HepG2 (cell line): ENCODE measurements around the gene ANKRD53. TPM values are rescaled to one million over a fixed set of nuclear protein-coding genes. Genes with fewer than 3 reads are reported as not detected.

Source experiments
- ATAC-seq: fragments of 200-7000 bp; cut with Tn5 transposase; 3 replicates; pipeline ENCODE4 v1.9.1; 2020; ENCODE audit warnings: mild to moderate bottlenecking, moderate library complexity
- BruUV-seq: library from RNA; stranded (reverse); fragments of 400-500 nt; replicated peaks from 2 replicates; lab custom pipeline; 2021; lab: Mats Ljungman, UMichigan
- CTCF ChIA-PET: fragments of 300-600 bp; formaldehyde crosslinking; extraction: SDS; loops from one replicate; lab custom pipeline; 2021; ENCODE audit warnings: low total read pairs, inconsistent platforms, low intra/inter-chr PET ratio; lab: Yijun Ruan, JAX
- POLR2A ChIA-PET: fragments of 350-600 bp; sonication (Branson Sonifier 250); formaldehyde crosslinking; loops from one replicate; lab custom pipeline; 2020; ENCODE audit warnings: antibody characterized with exemption, inconsistent platforms; lab: Yijun Ruan, JAX
- DNase-seq: peaks from one replicate; pipeline ENCODE4 v3.0.0-alpha.2; 2015; ENCODE audit warnings: low spot score
- FAIRE-seq: peaks from 3 replicates; lab custom pipeline; 2011; peaks lifted over from hg19 to GRCh38; lab: Jason Lieb, UNC
- H2AFZ ChIP-seq: one replicate; pipeline ENCODE4 v1.6.1; 2011; ENCODE audit warnings: low read length, inconsistent platforms
- H3K27ac ChIP-seq: fragments of 300-600 bp; 3 replicates; pipeline ENCODE4 v1.8.0; 2011; ENCODE audit warnings: mixed run types, mild to moderate bottlenecking, mixed read lengths, low read length, inconsistent platforms; ENCODE audit not compliant: insufficient read depth; ENCODE audit errors: extremely low read length
- H3K27me3 ChIP-seq, 2 experiments: fragments of 200-600 bp in 1 of 2; 2 replicates in 1 of 2; 3 replicates in 1 of 2; pipeline versions ENCODE4 v1.6.0 to v1.8.0; 2011; ENCODE audit warnings: low read length in 2 of 2, mild to moderate bottlenecking in 2 of 2, moderate library complexity in 2 of 2, inconsistent platforms in 1 of 2; ENCODE audit not compliant: insufficient read depth in 2 of 2, control insufficient read depth in 1 of 2
- H3K36me3 ChIP-seq, 2 experiments: fragments of 200-600 bp in 1 of 2; replicated peaks in 1 of 2; 2 replicates in 1 of 2; 3 replicates in 1 of 2; pipeline versions ENCODE4 v1.5.1 to v1.8.0; 2011; ENCODE audit warnings: low read length in 2 of 2, inconsistent platforms in 1 of 2; ENCODE audit not compliant: insufficient read depth in 2 of 2, control insufficient read depth in 1 of 2
- H3K4me1 ChIP-seq: 2 replicates; pipeline ENCODE4 v1.5.1; 2012; ENCODE audit warnings: low read length, inconsistent platforms; ENCODE audit not compliant: insufficient read depth
- H3K4me2 ChIP-seq: 2 replicates; pipeline ENCODE4 v1.6.0; 2011; ENCODE audit warnings: low read depth, low read length, inconsistent platforms
- H3K4me3 ChIP-seq, 3 experiments: fragments of 200-600 bp in 1 of 3; sonication (generic), shearing (Covaris generic) in 1 of 3; replicated peaks in 1 of 3; 2 replicates each; pipeline ENCODE4 v1.5.1; 2011 to 2016; ENCODE audit warnings: low read length in 3 of 3, inconsistent platforms in 2 of 3, low read depth in 2 of 3, mild to moderate bottlenecking in 2 of 3, control low read depth in 1 of 3, mixed read lengths in 1 of 3; ENCODE audit not compliant: insufficient read depth in 1 of 3
- H3K79me2 ChIP-seq: one replicate; pipeline ENCODE4 v1.6.1; 2011; ENCODE audit warnings: low read length, inconsistent platforms; ENCODE audit not compliant: insufficient read depth
- H3K9ac ChIP-seq: 2 replicates; pipeline ENCODE4 v1.6.0; 2011; ENCODE audit warnings: mild to moderate bottlenecking, low read depth, low read length, inconsistent platforms; ENCODE audit not compliant: insufficient read depth
- H3K9me3 ChIP-seq: 2 replicates; pipeline ENCODE4 v1.5.1; 2012; ENCODE audit warnings: mild to moderate bottlenecking, low read length
- H4K20me1 ChIP-seq: 2 replicates; pipeline ENCODE4 v1.6.0; 2011; ENCODE audit warnings: inconsistent platforms, mild to moderate bottlenecking, low read length, moderate library complexity; ENCODE audit not compliant: insufficient read depth
- FOXK2 ChIP-seq: fragments of 450-650 bp; IDR thresholded peaks from 2 replicates; pipeline ENCODE4 v1.6.1; 2016
- GPBP1L1 ChIP-seq: sonication (generic); formaldehyde crosslinking; IDR thresholded peaks from 2 replicates; pipeline ENCODE4 v1.5.0; 2020; ENCODE audit warnings: mild to moderate bottlenecking, missing genetic modification reagents
- KAT8 ChIP-seq: IDR thresholded peaks from 2 replicates; pipeline ENCODE4 v1.6.1; 2016; ENCODE audit warnings: missing genetic modification reagents, missing compliant biosample characterization
- MAFF ChIP-seq: IDR thresholded peaks from 2 replicates; pipeline ENCODE4 v1.6.1; 2011; ENCODE audit warnings: low read depth, low read length, improper control_type of control experiment
- MLXIP ChIP-seq: sonication (generic); formaldehyde crosslinking; IDR thresholded peaks from 2 replicates; pipeline ENCODE4 v1.9.0; 2021; ENCODE audit warnings: missing genetic modification reagents, borderline replicate concordance
- NAIF1 ChIP-seq: sonication (generic); formaldehyde crosslinking; IDR thresholded peaks from 2 replicates; pipeline ENCODE4 v1.5.0; 2020; ENCODE audit warnings: mild to moderate bottlenecking, missing genetic modification reagents, borderline replicate concordance
- PHB2 ChIP-seq: fragments of 450-650 bp; IDR thresholded peaks from 2 replicates; pipeline ENCODE4 v1.6.1; 2018; ENCODE audit not compliant: partially characterized antibody
- RARA ChIP-seq: IDR thresholded peaks from 2 replicates; pipeline ENCODE4 v1.6.1; 2016; ENCODE audit warnings: missing genetic modification reagents, missing compliant biosample characterization
- RFXAP ChIP-seq: sonication (generic); formaldehyde crosslinking; IDR thresholded peaks from 2 replicates; pipeline ENCODE4 v1.4.0; 2020; ENCODE audit warnings: missing genetic modification reagents, borderline replicate concordance
- STAT6 ChIP-seq: sonication (generic); formaldehyde crosslinking; IDR thresholded peaks from 2 replicates; pipeline ENCODE4 v1.4.0; 2020; ENCODE audit warnings: missing genetic modification reagents, mild to moderate bottlenecking, borderline replicate concordance
- SYNCRIP ChIP-seq: fragments of 200-400 bp; formaldehyde crosslinking; IDR thresholded peaks from 2 replicates; pipeline ENCODE4 v1.6.1; 2018; ENCODE audit warnings: mild to moderate bottlenecking, low read depth, low read length; ENCODE audit not compliant: insufficient read depth
- ZBTB2 ChIP-seq: sonication (generic); formaldehyde crosslinking; IDR thresholded peaks from 2 replicates; pipeline ENCODE4 v1.8.0; 2022; ENCODE audit warnings: low read depth, missing genetic modification reagents
- ZBTB44 ChIP-seq: sonication (generic); formaldehyde crosslinking; IDR thresholded peaks from 2 replicates; pipeline ENCODE4 v1.4.0; 2020; ENCODE audit warnings: missing genetic modification reagents
- ZNF180 ChIP-seq: sonication (generic); formaldehyde crosslinking; IDR thresholded peaks from 2 replicates; pipeline ENCODE4 v1.4.0; 2020; ENCODE audit warnings: low read depth, missing genetic modification reagents, borderline replicate concordance
- ZNF30 ChIP-seq: sonication (generic); formaldehyde crosslinking; IDR thresholded peaks from 2 replicates; pipeline ENCODE4 v1.5.0; 2020; ENCODE audit warnings: mild to moderate bottlenecking, missing genetic modification reagents
- WGBS: methylation state at CpG from one replicate; pipeline ENCODE4 v1.1.6; 2017; ENCODE audit warnings: low lambda C conversion rate; 5-methylcytosine and 5-hydroxymethylcytosine counted together
- in situ Hi-C: cut with HindIII; loops from 2 replicates; pipeline ENCODE4 v1.10.0; 2017; ENCODE audit warnings: low pct_unique_long_range_greater_than_20kb; ENCODE audit not compliant: extremely low pct_ligation_motif_present
- intact Hi-C: fragments of 100-400 bp; cut with micrococcal nuclease; formaldehyde crosslinking; loops from one replicate; pipeline ENCODE4 v1.10.0; 2022; ENCODE audit not compliant: unreplicated experiment
- polyA plus RNA-seq, 8 experiments: library from polyadenylated mRNA; depleted of rRNA in 3 of 8; stranded (reverse) in 7 of 8; unstranded in 1 of 8; fragments of >200 nt; fragmentation: Illumina TruSeq in 4 of 8; extraction: Trizol in 4 of 8; gene quantifications; 2 replicates each; pipeline versions ENCODE4 v1.2.1 to v1.2.3, GENCODE V29; 2011 to 2016; ENCODE audit warnings: low read depth in 4 of 8, missing spikeins in 1 of 8, mixed read lengths in 1 of 8; ENCODE audit not compliant: insufficient read depth in 1 of 8
- total RNA-seq, 5 experiments: library from RNA; depleted of rRNA; stranded (reverse); fragments of >200 nt; fragmentation: Illumina TruSeq; extraction: Trizol; gene quantifications; 2 replicates each; pipeline ENCODE4 v1.2.3, GENCODE V29; 2016; ENCODE audit warnings: low read depth in 1 of 5

The ANKRD53 gene
- total and polyA plus RNA-seq, 2 of the 13 experiments (the other 11 are each of a cell fraction or from before 2014, with no cell fraction given): 0.15 TPM; not detected in 1

- DNase-seq (no peak), ATAC-seq (no peak), FAIRE-seq (no peak)
- Histone ChIP-seq H3K79me2 (no peaks in the 10 kb centered on the region), H3K9me3 (no peaks in the 10 kb centered on the region), H4K20me1 (no peaks in the 10 kb centered on the region), H3K27me3 (peaks cover 0 to 13% of the 10 kb centered on the region in 2 experiments; a peak in 3 of 5 replicates), H3K4me1 (peaks cover 40% of the 10 kb centered on the region), H2AFZ (no peak overlapping the region), H3K36me3 (no peaks in the 10 kb centered on the region), H3K4me2 (no peak overlapping the region), H3K9ac (no peak overlapping the region), H3K4me3 (no peak overlapping the region), H3K27ac (no peak overlapping the region)
- 59% methylated on average over 4 of the region's 4 CpGs for WGBS
- ChIA-PET CTCF (no interaction called here), POLR2A (no interaction called here)
- intact Hi-C loops: no loop called here
- no TSS peak for BruUV-seq
- in situ Hi-C loops: no loop called here
- no peak for TF ChIP-seq ZNF30
- no peak for TF ChIP-seq MAFF
- no peak for TF ChIP-seq RFXAP (CRISPR knock-in tag)
- TF ChIP-seq MLXIP: no peak
- TF ChIP-seq KAT8 (CRISPR knock-in tag): no peak
- TF ChIP-seq STAT6 (CRISPR knock-in tag): no peak
- TF ChIP-seq NAIF1: no peak
- no peak for TF ChIP-seq GPBP1L1 (CRISPR knock-in tag)
- TF ChIP-seq FOXK2: no peak
- no peak for TF ChIP-seq ZNF180 (CRISPR knock-in tag)
- TF ChIP-seq ZBTB44 (CRISPR knock-in tag): no peak
- no peak for TF ChIP-seq PHB2
- TF ChIP-seq RARA: no peak
- no peak for TF ChIP-seq SYNCRIP
- no peak for TF ChIP-seq ZBTB2 (CRISPR knock-in tag)
Measured at GRCh38 chr2:70944111-70944690, 34.2 kb upstream of the ANKRD53 start.
